HEK293 (cell line): ENCODE results near the gene SCUBE1.

Source experiments
- CTCF ChIA-PET: fragments of 350-600 bp; formaldehyde crosslinking; extraction: SDS; loops from one replicate; lab custom pipeline; 2021; ENCODE audit warnings: antibody characterized with exemption; lab: Yijun Ruan, JAX
- POLR2A ChIA-PET: fragments of 300-600 bp; formaldehyde crosslinking; extraction: SDS; loops from one replicate; lab custom pipeline; 2020; ENCODE audit warnings: antibody characterized with exemption, inconsistent platforms; lab: Yijun Ruan, JAX
- H3K27ac ChIP-seq: fragments of 200-500 bp; sonication (Bioruptor generic); 2 replicates; pipeline ENCODE4 v1.5.1; 2014; ENCODE audit warnings: low read depth, low read length, control low read depth, inconsistent platforms; ENCODE audit errors: extremely low read depth
- H3K36me3 ChIP-seq, 2 experiments: fragments of 200-500 bp in 1 of 2; sonication (Bioruptor generic) in 1 of 2; 1 replicate in 1 of 2; 2 replicates in 1 of 2; pipeline ENCODE4 v1.5.1; 2014 to 2017; ENCODE audit warnings: inconsistent platforms in 2 of 2, low read length in 2 of 2; ENCODE audit not compliant: control insufficient read depth in 2 of 2, insufficient read depth in 1 of 2
- H3K4me1 ChIP-seq: fragments of 200-500 bp; sonication (Bioruptor generic); 2 replicates; pipeline ENCODE4 v1.5.1; 2014; ENCODE audit warnings: mild to moderate bottlenecking, low read length, inconsistent platforms; ENCODE audit not compliant: control insufficient read depth, insufficient read depth
- H3K4me3 ChIP-seq: 2 replicates; pipeline ENCODE4 v1.5.1; 2011; ENCODE audit warnings: low read depth, mild to moderate bottlenecking, control low read depth, low read length, moderate library complexity
- H3K9me3 ChIP-seq: fragments of 200-500 bp; sonication (Bioruptor generic); 2 replicates; pipeline ENCODE4 v1.5.1; 2014; ENCODE audit warnings: low read depth, low read length, inconsistent platforms; ENCODE audit not compliant: control insufficient read depth, insufficient read depth
- BCL11B ChIP-seq: fragments of 450-650 bp; formaldehyde crosslinking; IDR thresholded peaks from 2 replicates; pipeline ENCODE4 v1.5.1; 2016; ENCODE audit warnings: low read depth, missing biosample characterization, missing genetic modification characterization
- FEZF1 ChIP-seq: fragments of 450-650 bp; formaldehyde crosslinking; IDR thresholded peaks from 2 replicates; pipeline ENCODE4 v1.5.1; 2016; ENCODE audit warnings: missing biosample characterization, missing genetic modification characterization
- PATZ1 ChIP-seq: fragments of 450-650 bp; formaldehyde crosslinking; IDR thresholded peaks from 2 replicates; pipeline ENCODE4 v1.5.1; 2016; ENCODE audit warnings: missing biosample characterization, missing genetic modification characterization
- RBAK ChIP-seq: fragments of 450-650 bp; formaldehyde crosslinking; IDR thresholded peaks from 2 replicates; pipeline ENCODE4 v1.5.1; 2016; ENCODE audit warnings: missing biosample characterization, missing genetic modification characterization
- ZNF132 ChIP-seq: fragments of 450-650 bp; formaldehyde crosslinking; IDR thresholded peaks from 2 replicates; pipeline ENCODE4 v1.5.1; 2017; ENCODE audit warnings: missing biosample characterization, missing genetic modification characterization, borderline replicate concordance
- ZNF175 ChIP-seq: fragments of 450-650 bp; formaldehyde crosslinking; IDR thresholded peaks from 2 replicates; pipeline ENCODE4 v1.5.1; 2016; ENCODE audit warnings: missing biosample characterization, missing genetic modification characterization
- ZNF19 ChIP-seq: fragments of 450-650 bp; formaldehyde crosslinking; IDR thresholded peaks from 2 replicates; pipeline ENCODE4; 2016; ENCODE audit warnings: missing biosample characterization, missing genetic modification characterization, low read depth
- ZNF202 ChIP-seq: fragments of 450-650 bp; formaldehyde crosslinking; IDR thresholded peaks from 2 replicates; pipeline ENCODE4 v1.5.1; 2016; ENCODE audit warnings: missing biosample characterization, missing genetic modification characterization, borderline replicate concordance
- ZNF221 ChIP-seq: fragments of 450-650 bp; formaldehyde crosslinking; IDR thresholded peaks from 2 replicates; pipeline ENCODE4 v1.5.1; 2017; ENCODE audit warnings: missing biosample characterization, missing genetic modification characterization, borderline replicate concordance
- ZNF248 ChIP-seq: fragments of 450-650 bp; formaldehyde crosslinking; IDR thresholded peaks from 2 replicates; pipeline ENCODE4 v1.5.1; 2017; ENCODE audit warnings: missing biosample characterization, missing genetic modification characterization
- ZNF341 ChIP-seq: fragments of 450-650 bp; formaldehyde crosslinking; IDR thresholded peaks from 2 replicates; pipeline ENCODE4; 2016; ENCODE audit warnings: low read depth, missing biosample characterization, missing genetic modification characterization
- ZNF366 ChIP-seq: fragments of 450-650 bp; formaldehyde crosslinking; conservative IDR thresholded peaks from 2 replicates; pipeline ENCODE4 v1.5.1; 2016; ENCODE audit warnings: missing biosample characterization, missing genetic modification characterization
- ZNF391 ChIP-seq: fragments of 450-650 bp; formaldehyde crosslinking; IDR thresholded peaks from 2 replicates; pipeline ENCODE4 v1.5.1; 2016; ENCODE audit warnings: low read depth, missing biosample characterization, missing genetic modification characterization, borderline replicate concordance
- ZNF548 ChIP-seq: fragments of 450-650 bp; formaldehyde crosslinking; IDR thresholded peaks from 2 replicates; pipeline ENCODE4 v1.5.1; 2016; ENCODE audit warnings: missing biosample characterization, missing genetic modification characterization
- ZNF561 ChIP-seq: fragments of 450-650 bp; IDR thresholded peaks from 2 replicates; pipeline ENCODE4 v1.5.1; 2018; ENCODE audit warnings: missing biosample characterization, missing genetic modification characterization, borderline replicate concordance
- ZNF600 ChIP-seq: fragments of 450-650 bp; formaldehyde crosslinking; IDR thresholded peaks from 2 replicates; pipeline ENCODE4 v1.5.1; 2016; ENCODE audit warnings: missing biosample characterization, missing genetic modification characterization
- ZNF610 ChIP-seq: fragments of 450-650 bp; formaldehyde crosslinking; IDR thresholded peaks from 2 replicates; pipeline ENCODE4 v1.5.1; 2016; ENCODE audit warnings: missing biosample characterization, missing genetic modification characterization, borderline replicate concordance
- ZNF704 ChIP-seq: fragments of 450-650 bp; formaldehyde crosslinking; IDR thresholded peaks from 2 replicates; pipeline ENCODE4 v1.5.1; 2016; ENCODE audit warnings: missing biosample characterization, missing genetic modification characterization
- ZNF76 ChIP-seq: fragments of 450-650 bp; formaldehyde crosslinking; IDR thresholded peaks from 2 replicates; pipeline ENCODE4; 2016; ENCODE audit warnings: low read depth, missing biosample characterization, missing genetic modification characterization, borderline replicate concordance
- ZNF768 ChIP-seq: fragments of 450-650 bp; formaldehyde crosslinking; IDR thresholded peaks from 2 replicates; pipeline ENCODE4 v1.5.1; 2018; ENCODE audit warnings: missing biosample characterization, mild to moderate bottlenecking, missing genetic modification characterization
- ZNF776 ChIP-seq: fragments of 450-650 bp; formaldehyde crosslinking; IDR thresholded peaks from 2 replicates; pipeline ENCODE4 v1.5.0; 2017; ENCODE audit warnings: missing biosample characterization, missing genetic modification characterization, borderline replicate concordance
- ZNF843 ChIP-seq: fragments of 450-650 bp; formaldehyde crosslinking; IDR thresholded peaks from 2 replicates; pipeline ENCODE4 v1.5.1; 2016; ENCODE audit warnings: missing biosample characterization, missing genetic modification characterization
- TF ChIP-seq, protein P1 (sequence below): fragments of 450-650 bp; formaldehyde crosslinking; IDR thresholded peaks from 2 replicates; pipeline ENCODE4 v1.5.1; 2016; ENCODE audit warnings: missing biosample characterization, missing genetic modification characterization
- TF ChIP-seq, protein P2 (sequence below): fragments of 450-650 bp; formaldehyde crosslinking; IDR thresholded peaks from 2 replicates; pipeline ENCODE4 v1.5.1; 2016; ENCODE audit warnings: missing biosample characterization, missing genetic modification characterization
- TF ChIP-seq, protein P3 (sequence below): fragments of 450-650 bp; formaldehyde crosslinking; IDR thresholded peaks from 2 replicates; pipeline ENCODE4; 2016; ENCODE audit warnings: missing biosample characterization, missing genetic modification characterization
- TF ChIP-seq, protein P4 (sequence below): fragments of 450-650 bp; formaldehyde crosslinking; IDR thresholded peaks from 2 replicates; pipeline ENCODE4 v1.5.1; 2016; ENCODE audit warnings: missing biosample characterization, missing genetic modification characterization

The SCUBE1 gene

DNA sequence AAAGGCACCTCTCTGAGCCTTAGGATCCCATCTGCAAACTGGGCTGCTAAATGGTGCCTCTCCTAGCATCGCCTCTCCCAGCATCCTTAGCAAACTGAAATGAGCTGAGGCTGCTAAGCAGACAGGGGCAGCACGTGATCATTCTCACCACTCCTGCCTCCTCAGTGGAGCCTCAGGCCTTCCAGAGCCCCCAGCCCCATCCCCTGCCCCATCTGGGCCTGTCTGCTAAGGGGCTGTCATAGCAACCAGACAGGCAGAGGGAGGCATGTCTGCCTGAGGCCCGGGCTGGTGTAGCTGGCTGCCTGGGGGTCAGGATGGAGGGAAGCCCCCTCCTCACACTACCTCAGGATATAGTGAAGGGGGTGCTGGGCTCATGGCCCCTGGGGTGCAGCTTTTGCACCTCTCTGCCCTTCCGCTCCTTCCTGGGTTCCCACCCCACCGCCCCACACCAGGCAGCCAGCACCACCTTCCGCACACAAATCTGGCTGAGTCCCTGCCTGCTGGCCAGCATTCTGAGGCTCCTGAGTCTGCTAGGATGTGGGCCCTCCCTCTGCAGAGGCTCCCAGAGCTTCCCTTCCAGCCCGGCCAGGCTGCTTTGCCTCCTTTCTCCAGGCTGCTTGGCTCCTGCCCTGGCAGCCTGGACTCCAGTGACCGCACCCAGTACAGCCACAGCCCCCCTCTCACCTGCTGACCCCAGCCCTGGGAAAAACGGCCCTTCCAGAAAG, 108.7 kb downstream of the SCUBE1 start:
- CTCF ChIA-PET, result interaction anchor here (0.6 to 11.6 kb wide), 6 partner anchors 15 to 1448 kb away, joined by 3 to 152 read pairs (median 6); no protein-coding TSS in a partner anchor
- Histone ChIP-seq H3K36me3 (no peaks in the 10 kb centered on the region), H3K4me1 (no peaks in the 10 kb centered on the region), H3K27ac (no peak overlapping the region), H3K4me3 (no peak overlapping the region)
- TF ChIP-seq ZNF19 (tag by site-specific recombination) (no peak), ZNF776 (tag by site-specific recombination) (no peak), ZNF76 (tag by site-specific recombination) (no peak), ZNF610 (tag by site-specific recombination) (no peak), ZNF768 (tag by site-specific recombination) (0 out of 2 replicates have a peak, but pooled peaks have one; percentile 41), FEZF1 (no peak), ZNF248 (tag by site-specific recombination) (no peak)
- TF ChIP-seq, protein P1, sequence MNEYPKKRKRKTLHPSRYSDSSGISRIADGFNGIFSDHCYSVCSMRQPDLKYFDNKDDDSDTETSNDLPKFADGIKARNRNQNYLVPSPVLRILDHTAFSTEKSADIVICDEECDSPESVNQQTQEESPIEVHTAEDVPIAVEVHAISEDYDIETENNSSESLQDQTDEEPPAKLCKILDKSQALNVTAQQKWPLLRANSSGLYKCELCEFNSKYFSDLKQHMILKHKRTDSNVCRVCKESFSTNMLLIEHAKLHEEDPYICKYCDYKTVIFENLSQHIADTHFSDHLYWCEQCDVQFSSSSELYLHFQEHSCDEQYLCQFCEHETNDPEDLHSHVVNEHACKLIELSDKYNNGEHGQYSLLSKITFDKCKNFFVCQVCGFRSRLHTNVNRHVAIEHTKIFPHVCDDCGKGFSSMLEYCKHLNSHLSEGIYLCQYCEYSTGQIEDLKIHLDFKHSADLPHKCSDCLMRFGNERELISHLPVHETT (tag by site-specific recombination), result no peak
- TF ChIP-seq, protein P2, sequence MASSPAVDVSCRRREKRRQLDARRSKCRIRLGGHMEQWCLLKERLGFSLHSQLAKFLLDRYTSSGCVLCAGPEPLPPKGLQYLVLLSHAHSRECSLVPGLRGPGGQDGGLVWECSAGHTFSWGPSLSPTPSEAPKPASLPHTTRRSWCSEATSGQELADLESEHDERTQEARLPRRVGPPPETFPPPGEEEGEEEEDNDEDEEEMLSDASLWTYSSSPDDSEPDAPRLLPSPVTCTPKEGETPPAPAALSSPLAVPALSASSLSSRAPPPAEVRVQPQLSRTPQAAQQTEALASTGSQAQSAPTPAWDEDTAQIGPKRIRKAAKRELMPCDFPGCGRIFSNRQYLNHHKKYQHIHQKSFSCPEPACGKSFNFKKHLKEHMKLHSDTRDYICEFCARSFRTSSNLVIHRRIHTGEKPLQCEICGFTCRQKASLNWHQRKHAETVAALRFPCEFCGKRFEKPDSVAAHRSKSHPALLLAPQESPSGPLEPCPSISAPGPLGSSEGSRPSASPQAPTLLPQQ (tag by site-specific recombination), result 0 out of 2 replicates have a peak, but pooled peaks have one; percentile 39
- TF ChIP-seq, all 188 proteins: peak for 2
- H3K9me3 ChIP-seq, result no peaks in the 10 kb centered on the region
- POLR2A ChIA-PET, result no interaction called here

DNA sequence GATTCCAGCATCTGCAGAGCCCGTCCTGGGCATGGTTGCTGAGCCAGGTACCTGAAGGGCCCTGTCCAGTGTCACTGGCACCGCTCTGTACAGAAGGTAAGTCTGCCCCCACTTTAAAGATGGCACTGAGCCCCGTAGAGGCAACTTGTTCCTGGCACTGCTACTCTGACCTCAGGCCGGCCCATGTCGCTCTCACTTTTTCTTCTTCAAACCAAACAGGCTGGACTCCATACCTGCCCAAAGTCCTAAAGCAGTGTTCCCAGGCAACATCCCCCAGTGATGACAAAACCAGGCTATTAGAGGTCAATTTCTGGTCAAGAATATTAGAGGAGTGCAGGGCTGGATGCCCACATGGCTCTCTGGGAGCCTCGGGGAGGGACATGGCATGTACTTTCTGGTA, 109.6 kb downstream of the SCUBE1 start:
- CTCF ChIA-PET, result interaction anchor here (2.6 to 11.6 kb wide), 3 partner anchors 112 to 152 kb away, joined by 14 to 152 read pairs (median 130); partner anchors contain the start of gene SCUBE1
- TF ChIP-seq FEZF1, result no peak
- TF ChIP-seq ZNF221, result no peak
- TF ChIP-seq, protein P3, sequence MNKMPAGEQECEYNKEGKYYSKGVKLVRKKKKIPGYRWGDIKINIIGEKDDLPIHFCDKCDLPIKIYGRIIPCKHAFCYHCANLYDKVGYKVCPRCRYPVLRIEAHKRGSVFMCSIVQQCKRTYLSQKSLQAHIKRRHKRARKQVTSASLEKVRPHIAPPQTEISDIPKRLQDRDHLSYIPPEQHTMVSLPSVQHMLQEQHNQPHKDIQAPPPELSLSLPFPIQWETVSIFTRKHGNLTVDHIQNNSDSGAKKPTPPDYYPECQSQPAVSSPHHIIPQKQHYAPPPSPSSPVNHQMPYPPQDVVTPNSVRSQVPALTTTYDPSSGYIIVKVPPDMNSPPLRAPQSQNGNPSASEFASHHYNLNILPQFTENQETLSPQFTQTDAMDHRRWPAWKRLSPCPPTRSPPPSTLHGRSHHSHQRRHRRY (tag by site-specific recombination), result no peak
- TF ChIP-seq RBAK (tag by site-specific recombination), result no peak
- no peak for TF ChIP-seq ZNF366
- TF ChIP-seq PATZ1 (tag by site-specific recombination), result no peak
- TF ChIP-seq ZNF391, result no peak
- TF ChIP-seq, protein P4, sequence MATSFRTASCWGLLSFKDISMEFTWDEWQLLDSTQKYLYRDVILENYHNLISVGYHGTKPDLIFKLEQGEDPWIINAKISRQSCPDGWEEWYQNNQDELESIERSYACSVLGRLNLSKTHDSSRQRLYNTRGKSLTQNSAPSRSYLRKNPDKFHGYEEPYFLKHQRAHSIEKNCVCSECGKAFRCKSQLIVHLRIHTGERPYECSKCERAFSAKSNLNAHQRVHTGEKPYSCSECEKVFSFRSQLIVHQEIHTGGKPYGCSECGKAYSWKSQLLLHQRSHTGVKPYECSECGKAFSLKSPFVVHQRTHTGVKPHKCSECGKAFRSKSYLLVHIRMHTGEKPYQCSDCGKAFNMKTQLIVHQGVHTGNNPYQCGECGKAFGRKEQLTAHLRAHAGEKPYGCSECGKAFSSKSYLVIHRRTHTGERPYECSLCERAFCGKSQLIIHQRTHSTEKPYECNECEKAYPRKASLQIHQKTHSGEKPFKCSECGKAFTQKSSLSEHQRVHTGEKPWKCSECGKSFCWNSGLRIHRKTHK (tag by site-specific recombination), result no peak
- TF ChIP-seq ZNF132 (tag by site-specific recombination), result no peak
- TF ChIP-seq ZNF704 (tag by site-specific recombination), result no peak
- no peak for TF ChIP-seq ZNF548 (tag by site-specific recombination)
- no peak for TF ChIP-seq ZNF843 (tag by site-specific recombination)
- TF ChIP-seq ZNF175 (tag by site-specific recombination), result no peak
- no peak for TF ChIP-seq BCL11B (tag by site-specific recombination)
- TF ChIP-seq ZNF561 (tag by site-specific recombination), result no peak
- TF ChIP-seq ZNF600, result no peak
- no peak for TF ChIP-seq ZNF202 (tag by site-specific recombination)
- no peak for TF ChIP-seq ZNF341 (tag by site-specific recombination)

More for the DNA sequence above, 109.6 kb downstream of the SCUBE1 start:
- Histone ChIP-seq H3K4me3 (no peak overlapping the region), H3K36me3 (no peaks in the 10 kb centered on the region), H3K4me1 (no peaks in the 10 kb centered on the region), H3K27ac (no peak overlapping the region), H3K9me3 (no peaks in the 10 kb centered on the region)
- POLR2A ChIA-PET, result no interaction called here
